Neural crest cell (in vitro differentiated cells): ENCODE measurements around the gene OXLD1. TPM values are rescaled to one million over a fixed set of nuclear protein-coding genes. Genes with fewer than 3 reads are reported as not detected.
A peak's percentile ranks its signal among the peaks of the same experiment; 100 is the strongest.

Source experiments
- DNase-seq: peaks from one replicate; pipeline ENCODE4 v3.0.0; 2021; ENCODE audit warnings: low read depth, mixed read lengths, low spot score
- H3K27ac Mint-ChIP-seq: one replicate; pipeline ENCODE4 v1.8.0; 2021; ENCODE audit warnings: mild to moderate bottlenecking, mixed read lengths; ENCODE audit not compliant: unreplicated experiment
- H3K27me3 Mint-ChIP-seq: 2 replicates; pipeline ENCODE4 v1.8.0; 2021; ENCODE audit warnings: low read depth, mild to moderate bottlenecking, mixed read lengths
- H3K36me3 Mint-ChIP-seq: 2 replicates; pipeline ENCODE4 v1.8.0; 2021; ENCODE audit warnings: low read depth, mild to moderate bottlenecking, mixed read lengths
- H3K4me1 Mint-ChIP-seq: 2 replicates; pipeline ENCODE4 v1.8.0; 2021; ENCODE audit warnings: mixed read lengths
- H3K4me3 Mint-ChIP-seq: one replicate; pipeline ENCODE4 v1.8.0; 2021; ENCODE audit warnings: mild to moderate bottlenecking, mixed read lengths
- H3K9me3 Mint-ChIP-seq: 2 replicates; pipeline ENCODE4 v1.8.0; 2021; ENCODE audit warnings: mixed read lengths
- total RNA-seq: library from RNA; stranded (reverse); gene quantifications from 2 replicates; pipeline ENCODE4 v1.2.1, GENCODE V29; 2021
- TF ChIP-seq, protein P1 (sequence below): fragments of 200-600 bp; sonication (generic); conservative IDR thresholded peaks from 2 replicates; pipeline ENCODE4 v1.5.0; 2021; ENCODE audit warnings: antibody characterized with exemption, mild to moderate bottlenecking

Gene OXLD1
- total RNA-seq, 1 donor from 2014 or later: 28.2 TPM

DNA sequence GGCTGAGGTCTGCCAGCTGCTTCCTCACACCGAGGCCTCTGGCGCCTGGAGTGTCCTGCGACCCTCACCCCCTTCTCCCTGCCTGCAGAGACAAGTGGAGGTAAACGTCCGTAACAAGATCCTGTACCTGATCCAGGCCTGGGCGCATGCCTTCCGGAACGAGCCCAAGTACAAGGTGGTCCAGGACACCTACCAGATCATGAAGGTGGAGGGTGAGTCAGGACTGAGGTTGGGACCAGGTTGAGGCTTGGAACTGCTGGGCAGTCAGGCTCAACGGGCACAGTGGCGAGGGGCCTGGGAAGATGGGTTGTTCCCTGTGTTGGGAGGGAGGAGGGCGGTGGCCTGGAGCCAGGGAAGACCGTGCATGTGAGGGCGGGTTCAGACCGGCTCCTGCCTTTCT is 22.2 kb upstream of the OXLD1 start:
- H3K27me3 Mint-ChIP-seq: no peaks in the 10 kb centered on the region
- TF ChIP-seq, protein P1, sequence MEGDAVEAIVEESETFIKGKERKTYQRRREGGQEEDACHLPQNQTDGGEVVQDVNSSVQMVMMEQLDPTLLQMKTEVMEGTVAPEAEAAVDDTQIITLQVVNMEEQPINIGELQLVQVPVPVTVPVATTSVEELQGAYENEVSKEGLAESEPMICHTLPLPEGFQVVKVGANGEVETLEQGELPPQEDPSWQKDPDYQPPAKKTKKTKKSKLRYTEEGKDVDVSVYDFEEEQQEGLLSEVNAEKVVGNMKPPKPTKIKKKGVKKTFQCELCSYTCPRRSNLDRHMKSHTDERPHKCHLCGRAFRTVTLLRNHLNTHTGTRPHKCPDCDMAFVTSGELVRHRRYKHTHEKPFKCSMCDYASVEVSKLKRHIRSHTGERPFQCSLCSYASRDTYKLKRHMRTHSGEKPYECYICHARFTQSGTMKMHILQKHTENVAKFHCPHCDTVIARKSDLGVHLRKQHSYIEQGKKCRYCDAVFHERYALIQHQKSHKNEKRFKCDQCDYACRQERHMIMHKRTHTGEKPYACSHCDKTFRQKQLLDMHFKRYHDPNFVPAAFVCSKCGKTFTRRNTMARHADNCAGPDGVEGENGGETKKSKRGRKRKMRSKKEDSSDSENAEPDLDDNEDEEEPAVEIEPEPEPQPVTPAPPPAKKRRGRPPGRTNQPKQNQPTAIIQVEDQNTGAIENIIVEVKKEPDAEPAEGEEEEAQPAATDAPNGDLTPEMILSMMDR: no peak
- peaks cover 2% of the 10 kb centered on the region for H3K36me3 Mint-ChIP-seq
- H3K4me1 Mint-ChIP-seq: peaks cover 9% of the 10 kb centered on the region
- no peak for DNase-seq
- H3K9me3 Mint-ChIP-seq: no peaks in the 10 kb centered on the region
- no peak overlapping the region for H3K4me3 Mint-ChIP-seq
- H3K27ac Mint-ChIP-seq: no peak overlapping the region

DNA sequence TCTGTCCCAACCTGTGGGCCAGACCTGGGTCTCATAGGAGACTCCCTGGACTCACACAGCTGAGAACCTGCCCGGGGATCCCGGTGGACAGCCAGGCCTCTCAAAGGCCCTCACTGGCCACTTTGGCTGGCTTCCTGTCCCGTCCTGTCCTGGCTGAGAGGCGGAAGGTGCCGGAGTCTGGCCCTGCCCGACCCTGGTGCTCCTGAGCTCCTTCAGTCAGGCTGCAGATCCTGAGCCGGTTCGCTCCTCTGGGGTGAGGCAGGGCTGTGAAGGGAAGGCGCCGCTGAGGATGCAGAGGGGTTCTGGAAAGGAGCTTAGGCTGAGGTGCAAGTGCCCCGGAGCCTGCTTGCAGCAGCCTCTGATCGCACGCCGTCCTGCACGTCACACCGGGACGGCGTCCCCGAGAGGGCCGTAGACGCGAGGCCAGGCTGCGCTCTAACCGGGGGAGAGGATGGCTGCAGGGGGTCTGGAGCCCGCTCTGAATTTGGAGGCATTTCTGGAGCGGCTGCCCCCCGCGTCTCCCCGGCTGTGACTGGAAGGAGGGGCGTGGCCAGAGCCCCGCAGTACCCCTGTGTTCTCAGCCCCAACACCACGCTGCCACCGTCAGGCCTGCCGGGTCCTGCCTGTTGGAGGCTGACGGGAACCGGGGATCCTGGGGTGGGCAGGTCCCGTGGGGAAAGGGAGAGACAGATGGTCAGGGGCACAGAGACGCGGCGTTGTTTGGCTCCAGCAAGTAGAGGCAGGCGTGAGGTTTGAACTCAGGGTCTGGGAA is 21.6 kb upstream of the OXLD1 start:
- no peak for DNase-seq

DNA sequence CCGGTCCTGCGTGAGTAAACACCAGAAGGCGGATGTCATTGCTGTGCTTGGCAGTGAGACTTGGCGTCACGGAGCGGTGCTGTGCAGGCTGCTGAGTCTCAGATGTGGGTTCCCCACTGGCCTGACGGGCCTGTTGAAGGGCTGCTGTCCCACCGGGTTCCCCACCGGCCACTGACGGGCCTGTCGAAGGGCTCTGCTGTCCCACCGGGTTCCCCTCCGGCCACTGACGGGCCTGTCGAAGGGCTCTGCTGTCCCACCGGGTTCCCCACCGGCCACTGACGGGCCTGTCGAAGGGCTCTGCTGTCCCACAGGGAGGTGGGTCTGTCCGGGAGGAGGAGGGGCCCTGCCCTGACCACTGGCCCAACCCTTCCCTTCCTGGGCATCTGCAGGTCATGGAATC is 20.2 kb upstream of the OXLD1 start:
- no peak for DNase-seq
- TF ChIP-seq, protein P1: no peak
- Mint-ChIP-seq H3K4me3 (peak overlapping the region; percentile 84), H3K9me3 (no peaks in the 10 kb centered on the region), H3K36me3 (peaks cover 2% of the 10 kb centered on the region), H3K27ac (no peak overlapping the region), H3K27me3 (no peaks in the 10 kb centered on the region), H3K4me1 (peaks cover 22% of the 10 kb centered on the region)

More for the DNA sequence above, 21.6 kb upstream of the OXLD1 start:
- Mint-ChIP-seq H3K4me3 (peak overlapping the region; percentile 76), H3K36me3 (peaks cover 2% of the 10 kb centered on the region), H3K9me3 (no peaks in the 10 kb centered on the region), H3K27ac (no peak overlapping the region), H3K27me3 (no peaks in the 10 kb centered on the region), H3K4me1 (peaks cover 12% of the 10 kb centered on the region)
- TF ChIP-seq, protein P1: no peak

DNA sequence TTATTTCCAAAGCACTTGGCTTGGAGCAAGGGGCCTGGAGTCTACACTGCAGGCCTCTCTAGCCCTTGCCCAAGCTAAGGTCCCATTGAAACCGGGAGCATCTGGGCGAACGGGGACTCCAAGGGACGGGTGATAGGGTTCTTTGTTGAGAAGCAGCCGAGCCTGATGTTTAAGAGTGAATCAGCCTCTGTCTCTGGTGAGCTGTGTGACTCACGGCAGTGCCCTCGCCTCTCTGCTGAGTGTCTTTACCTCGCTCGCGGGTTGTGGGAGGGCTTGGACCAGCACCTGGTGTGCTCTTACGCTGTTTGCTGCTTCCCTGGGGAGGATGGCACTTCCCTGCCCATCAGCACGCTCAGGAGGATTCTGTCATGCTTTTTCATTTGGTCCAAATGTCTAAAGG is 18.7 kb upstream of the OXLD1 start:
- Mint-ChIP-seq H3K9me3 (no peaks in the 10 kb centered on the region), H3K4me3 (peak overlapping the region; percentile 84), H3K27me3 (no peaks in the 10 kb centered on the region), H3K36me3 (peaks cover 2% of the 10 kb centered on the region), H3K27ac (no peak overlapping the region), H3K4me1 (peaks cover 24% of the 10 kb centered on the region)
- TF ChIP-seq, protein P1: no peak
- no peak for DNase-seq

DNA sequence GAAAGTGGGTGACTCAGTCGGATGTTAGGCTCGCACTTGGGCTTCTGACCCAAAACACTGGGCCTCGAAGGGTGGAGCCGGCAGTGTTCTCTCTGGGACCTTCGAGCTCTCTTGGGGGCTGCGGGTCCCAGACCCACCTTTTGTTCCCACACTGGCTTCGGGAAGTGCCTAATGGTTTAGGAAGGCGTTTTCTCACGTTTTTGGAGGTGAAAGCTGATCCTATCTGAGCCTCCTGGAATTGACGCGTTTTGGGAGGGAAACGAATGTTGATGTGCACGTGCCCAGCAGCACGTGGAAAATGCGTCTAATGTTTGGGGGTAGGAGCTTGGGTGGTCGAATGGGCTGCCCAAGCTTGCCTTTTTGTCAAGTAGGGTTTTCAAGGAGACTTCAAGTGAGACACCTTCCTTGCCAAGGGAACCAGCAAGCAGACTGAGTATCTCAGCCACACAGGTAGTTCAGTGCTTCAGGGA is 18.1 kb upstream of the OXLD1 start:
- Mint-ChIP-seq H3K27me3 (no peaks in the 10 kb centered on the region), H3K4me3 (peak overlapping the region; percentile 84), H3K36me3 (peaks cover 2% of the 10 kb centered on the region), H3K27ac (peak overlapping the region; percentile 57), H3K4me1 (peaks cover 24% of the 10 kb centered on the region), H3K9me3 (no peaks in the 10 kb centered on the region)
- TF ChIP-seq, protein P1: no peak
- DNase-seq: no peak
